Fibroblast of villous mesenchyme (primary cell): ENCODE measurements around the gene RNU5B-1. TPM values are rescaled to one million over a fixed set of nuclear protein-coding genes. Genes with fewer than 3 reads are reported as not detected.

Experiments
- DNase-seq: peaks from one replicate; pipeline ENCODE4 v3.0.0-alpha.2; 2010; ENCODE audit warnings: low read depth
- H3K4me3 ChIP-seq: 2 replicates; pipeline ENCODE4 v1.5.1; 2011; ENCODE audit warnings: low read depth, mild to moderate bottlenecking, low read length
- CTCF ChIP-seq: IDR thresholded peaks from 2 replicates; pipeline ENCODE4 v1.5.1; 2012; ENCODE audit warnings: low read depth, mild to moderate bottlenecking, low read length; ENCODE audit not compliant: insufficient read depth
- total RNA-seq: library from RNA; depleted of rRNA; stranded (reverse); fragments of >200 nt; gene quantifications from 2 replicates; pipeline ENCODE4 v1.2.3, GENCODE V29; 2012

The RNU5B-1 gene
- total RNA-seq, 1 donor, result not detected

GRCh38 chr15:65326818-65327217 lies 22.3 kb downstream of the RNU5B-1 start:
- no peak overlapping the region for H3K4me3 ChIP-seq
- DNase-seq, result no peak
- no peak for TF ChIP-seq CTCF

GRCh38 chr15:65327651-65328393 lies 23.3 kb downstream of the RNU5B-1 start:
- DNase-seq, result no peak
- TF ChIP-seq CTCF, result no peak
- no peak overlapping the region for H3K4me3 ChIP-seq

GRCh38 chr15:65328506-65329287 lies 24.2 kb downstream of the RNU5B-1 start:
- TF ChIP-seq CTCF, result no peak
- no peak overlapping the region for H3K4me3 ChIP-seq
- DNase-seq, result no peak

- no peak for TF ChIP-seq CTCF
- no peak overlapping the region for H3K4me3 ChIP-seq
- DNase-seq, result no peak
Observed at GRCh38 chr15:65329288-65329983, 25.0 kb downstream of the RNU5B-1 start.

GRCh38 chr15:65329984-65330735 lies 25.7 kb downstream of the RNU5B-1 start:
- no peak overlapping the region for H3K4me3 ChIP-seq
- TF ChIP-seq CTCF, result no peak
- DNase-seq, result no peak

GRCh38 chr15:65330934-65331645 lies 26.6 kb downstream of the RNU5B-1 start:
- no peak overlapping the region for H3K4me3 ChIP-seq
- no peak for DNase-seq
- no peak for TF ChIP-seq CTCF
